Fibroblast of pulmonary artery (primary cell): Measurements from ENCODE around the gene KLK10.

Experiments used
- DNase-seq: peaks from one replicate; pipeline ENCODE4 v3.0.0-alpha.2; 2010; ENCODE audit warnings: low read depth
- H3K4me3 ChIP-seq: replicated peaks from 2 replicates; pipeline ENCODE4 v1.5.1; 2011; ENCODE audit warnings: low read depth, mild to moderate bottlenecking, control low read depth, low read length, moderate library complexity
- TF ChIP-seq, protein P1 (sequence below): IDR thresholded peaks from 2 replicates; pipeline ENCODE4 v1.5.1; 2011; ENCODE audit warnings: mild to moderate bottlenecking, control low read depth, low read length, inconsistent platforms; ENCODE audit errors: missing control alignments

KLK10 gene

DNA sequence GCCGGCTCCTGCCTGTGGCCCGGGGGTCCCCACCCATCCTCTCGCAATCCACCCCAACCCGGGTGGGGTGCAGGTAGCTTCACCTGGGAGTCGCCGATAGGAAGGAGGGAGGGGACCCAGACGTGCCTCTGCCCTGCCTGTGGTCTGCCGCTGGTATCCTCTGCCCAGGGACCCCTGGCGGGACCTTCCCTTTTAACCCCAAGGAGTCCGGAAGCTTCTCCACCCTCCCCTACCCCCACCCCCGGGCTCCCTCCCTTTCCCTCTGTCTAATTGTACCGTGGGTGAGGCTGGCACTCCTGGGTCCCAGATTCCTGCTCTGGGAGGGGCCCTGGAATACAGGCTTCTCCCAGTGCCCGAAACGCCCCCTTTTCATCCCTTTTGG is at the start of gene KLK10:
TSS of gene KLK10 (minus strand) at position 166 of the 382 bp plus-strand sequence. CDS start 579 bp downstream, outside the sequence.
- TF ChIP-seq, protein P1, sequence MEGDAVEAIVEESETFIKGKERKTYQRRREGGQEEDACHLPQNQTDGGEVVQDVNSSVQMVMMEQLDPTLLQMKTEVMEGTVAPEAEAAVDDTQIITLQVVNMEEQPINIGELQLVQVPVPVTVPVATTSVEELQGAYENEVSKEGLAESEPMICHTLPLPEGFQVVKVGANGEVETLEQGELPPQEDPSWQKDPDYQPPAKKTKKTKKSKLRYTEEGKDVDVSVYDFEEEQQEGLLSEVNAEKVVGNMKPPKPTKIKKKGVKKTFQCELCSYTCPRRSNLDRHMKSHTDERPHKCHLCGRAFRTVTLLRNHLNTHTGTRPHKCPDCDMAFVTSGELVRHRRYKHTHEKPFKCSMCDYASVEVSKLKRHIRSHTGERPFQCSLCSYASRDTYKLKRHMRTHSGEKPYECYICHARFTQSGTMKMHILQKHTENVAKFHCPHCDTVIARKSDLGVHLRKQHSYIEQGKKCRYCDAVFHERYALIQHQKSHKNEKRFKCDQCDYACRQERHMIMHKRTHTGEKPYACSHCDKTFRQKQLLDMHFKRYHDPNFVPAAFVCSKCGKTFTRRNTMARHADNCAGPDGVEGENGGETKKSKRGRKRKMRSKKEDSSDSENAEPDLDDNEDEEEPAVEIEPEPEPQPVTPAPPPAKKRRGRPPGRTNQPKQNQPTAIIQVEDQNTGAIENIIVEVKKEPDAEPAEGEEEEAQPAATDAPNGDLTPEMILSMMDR = no peak
- no peak for DNase-seq
- peak within 1 kb of the TSS; percentile 32 for H3K4me3 ChIP-seq

- H3K4me3 ChIP-seq = no peak overlapping the region
- no peak for DNase-seq
- TF ChIP-seq, protein P1 = no peak
Measured at GRCh38 chr19:51066393-51067186, 47.1 kb upstream of the KLK10 start.

GRCh38 chr19:51065221-51065960 is 45.9 kb upstream of the KLK10 start:
- H3K4me3 ChIP-seq = no peak overlapping the region
- DNase-seq = no peak
- TF ChIP-seq, protein P1 = no peak

DNA sequence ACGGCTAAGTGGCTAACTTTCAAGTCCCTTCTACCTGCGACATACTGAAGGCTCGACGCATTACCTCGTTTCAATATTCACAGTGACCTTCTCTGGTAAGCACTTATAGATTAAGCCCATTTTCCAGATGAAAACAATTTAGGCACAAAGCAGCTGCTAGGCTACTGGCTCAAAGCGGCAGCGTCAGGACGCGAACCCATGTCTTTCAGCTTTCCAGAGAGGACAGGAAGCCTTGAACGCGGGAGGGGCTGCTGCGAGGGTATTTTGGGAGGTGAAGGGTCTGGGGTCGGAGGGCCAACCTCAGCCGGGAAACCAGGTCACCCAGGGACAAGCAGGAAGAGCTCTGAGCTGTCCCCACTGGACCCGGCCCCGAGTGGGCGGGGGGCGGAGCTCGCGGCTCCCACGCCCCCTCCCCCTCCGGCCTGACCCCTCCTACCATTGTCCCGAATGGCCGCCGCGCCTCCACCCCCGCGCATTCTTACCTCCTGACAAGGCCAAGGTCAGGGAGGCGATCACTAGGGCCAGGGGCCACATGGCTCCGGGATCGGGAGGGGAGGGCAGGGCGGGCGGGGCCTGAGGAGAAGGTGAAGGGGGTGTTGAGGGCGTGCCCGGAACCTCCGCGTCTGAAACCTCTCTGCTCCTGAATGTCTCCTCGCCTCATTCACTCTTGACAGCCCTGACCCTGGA is 45.2 kb upstream of the KLK10 start, which contains the start of gene KLK13:
TSS of gene KLK13 (minus strand) at position 559 of the 687 bp plus-strand sequence. CDS start at position 534, 25 bp downstream.
- H3K4me3 ChIP-seq = no peak within 1 kb of the TSS
- TF ChIP-seq, protein P1 = no peak
- DNase-seq = peak; percentile 2

DNA sequence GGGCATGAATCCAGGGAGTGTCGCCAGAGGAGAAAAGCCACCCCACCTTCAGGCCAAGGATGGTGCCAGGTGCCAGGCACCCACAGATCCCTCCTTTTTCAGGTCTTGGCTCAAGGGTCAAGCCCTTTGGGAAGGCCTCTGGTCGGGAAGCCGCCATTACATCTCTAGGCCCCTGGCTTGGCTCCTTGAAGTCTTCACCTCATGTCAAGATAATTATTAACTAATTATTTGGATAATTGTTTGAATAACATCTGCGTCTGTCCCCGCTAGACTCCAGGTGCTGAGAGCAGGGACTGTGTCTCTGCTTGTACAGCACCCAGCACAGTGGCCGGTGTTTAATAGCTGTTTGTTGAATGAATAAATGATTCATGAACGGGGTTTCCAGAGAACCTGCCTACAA is 44.2 kb upstream of the KLK10 start:
- TF ChIP-seq, protein P1 = no peak
- DNase-seq = no peak
- no peak overlapping the region for H3K4me3 ChIP-seq

DNA sequence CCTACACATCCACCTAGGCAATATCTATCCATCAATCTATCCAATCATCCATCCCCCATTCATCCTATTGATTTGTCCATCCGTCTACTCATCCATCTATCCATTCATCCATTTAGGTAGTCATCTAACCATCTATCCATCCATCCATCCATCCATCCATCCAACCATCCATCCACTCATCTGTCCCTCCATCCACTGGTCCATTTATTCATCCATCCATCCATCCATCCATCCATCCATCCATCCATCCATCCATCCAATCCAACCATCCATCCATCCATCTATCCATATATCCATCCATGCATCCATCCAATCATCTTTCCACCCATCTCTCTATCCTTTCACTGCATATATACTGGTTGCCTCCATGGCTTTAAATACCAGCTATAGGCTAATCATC is 41.5 kb upstream of the KLK10 start:
- no peak overlapping the region for H3K4me3 ChIP-seq
- no peak for DNase-seq
- TF ChIP-seq, protein P1 = no peak
